PC-3 (cell line): Measurements from ENCODE around the gene NLRP10. TPM values are rescaled to one million over a fixed set of nuclear protein-coding genes. Genes with fewer than 3 reads are reported as not detected.

Experiments used
- ATAC-seq: fragments of 200-7000 bp; cut with Tn5 transposase; 2 replicates; pipeline ENCODE4 v1.9.1; 2020; ENCODE audit warnings: mild to moderate bottlenecking, moderate library complexity
- BruUV-seq: library from RNA; stranded (reverse); fragments of 400-500 nt; replicated peaks from 2 replicates; lab custom pipeline; 2021; lab: Mats Ljungman, UMichigan
- CTCF ChIA-PET: fragments of 300-600 bp; sonication (Branson Sonifier 250); formaldehyde crosslinking; loops from one replicate; lab custom pipeline; 2022; ENCODE audit warnings: antibody characterized with exemption; lab: Charles Lee
- POLR2A ChIA-PET: fragments of 300-600 bp; sonication (Branson Sonifier 250); formaldehyde crosslinking; loops from one replicate; lab custom pipeline; 2022; ENCODE audit warnings: antibody characterized with exemption; ENCODE audit not compliant: unreplicated experiment; lab: Charles Lee
- DNase-seq: peaks from one replicate; pipeline ENCODE4 v3.0.0-alpha.2; 2015
- H2AFZ ChIP-seq: fragments of 300-600 bp; sonication (generic); 2 replicates; pipeline ENCODE4 v1.6.0; 2016; ENCODE audit warnings: antibody characterized with exemption, low read length
- H3F3A ChIP-seq: fragments of 300-600 bp; sonication (generic); one replicate; pipeline ENCODE4 v1.6.0; 2017; ENCODE audit warnings: antibody characterized with exemption, low read length, control low read depth, mild to moderate bottlenecking; ENCODE audit not compliant: unreplicated experiment
- H3K27ac ChIP-seq: fragments of 300-600 bp; sonication (generic); 2 replicates; pipeline ENCODE4 v1.5.1; 2016; ENCODE audit warnings: mild to moderate bottlenecking, low read length
- H3K27me3 ChIP-seq: fragments of 300-600 bp; sonication (generic); 2 replicates; pipeline ENCODE4 v1.6.1; 2016; ENCODE audit warnings: low read length, mixed read lengths
- H3K36me3 ChIP-seq: fragments of 300-600 bp; sonication (generic); 2 replicates; pipeline ENCODE4 v1.6.1; 2016; ENCODE audit warnings: low read depth, mixed run types, low read length, mixed read lengths
- H3K4me1 ChIP-seq: fragments of 300-600 bp; sonication (generic); 2 replicates; pipeline ENCODE4 v1.5.1; 2016; ENCODE audit warnings: low read length; ENCODE audit not compliant: insufficient read depth
- H3K4me2 ChIP-seq: fragments of 300-600 bp; sonication (generic); 2 replicates; pipeline ENCODE4 v1.6.0; 2016; ENCODE audit warnings: low read length
- H3K4me3 ChIP-seq: fragments of 300-600 bp; sonication (generic); 2 replicates; pipeline ENCODE4 v1.5.1; 2016; ENCODE audit warnings: mild to moderate bottlenecking, low read length, mixed read lengths
- H3K79me2 ChIP-seq: fragments of 300-600 bp; sonication (generic); 2 replicates; pipeline ENCODE4 v1.6.1; 2017; ENCODE audit warnings: low read length, mixed read lengths
- H3K9ac ChIP-seq: fragments of 300-600 bp; sonication (generic); 2 replicates; pipeline ENCODE4 v1.6.0; 2016; ENCODE audit warnings: mild to moderate bottlenecking, low read length
- H3K9me2 ChIP-seq: fragments of 300-600 bp; sonication (generic); replicated peaks from 2 replicates; pipeline ENCODE4 v1.6.1; 2016; ENCODE audit warnings: mixed run types, low read length, mixed read lengths
- H3K9me3 ChIP-seq: fragments of 300-600 bp; sonication (generic); 2 replicates; pipeline ENCODE4 v1.6.1; 2016; ENCODE audit warnings: low read length, mixed read lengths
- H4K20me1 ChIP-seq: fragments of 300-600 bp; sonication (generic); 2 replicates; pipeline ENCODE4 v1.6.1; 2016; ENCODE audit warnings: low read length, mixed read lengths
- CTCF ChIP-seq: fragments of 300-600 bp; sonication (generic); conservative IDR thresholded peaks from 2 replicates; pipeline ENCODE4 v1.5.1; 2017; ENCODE audit warnings: antibody characterized with exemption, low read depth, mild to moderate bottlenecking, low read length
- EZH2 ChIP-seq: fragments of 300-600 bp; sonication (generic); IDR thresholded peaks from one replicate; pipeline ENCODE4 v1.6.1; 2017; ENCODE audit warnings: antibody characterized with exemption, mild to moderate bottlenecking, low read length; ENCODE audit not compliant: unreplicated experiment
- EZH2phosphoT487 ChIP-seq: fragments of 300-600 bp; sonication (generic); IDR thresholded peaks from 2 replicates; pipeline ENCODE4 v1.6.1; 2018; ENCODE audit warnings: mild to moderate bottlenecking, antibody characterized with exemption, low read length, borderline replicate concordance
- intact Hi-C: fragments of 100-400 bp; cut with micrococcal nuclease; formaldehyde crosslinking; loops from 2 replicates; pipeline ENCODE4 v1.9.0; 2023
- total RNA-seq: library from RNA; depleted of rRNA; stranded (reverse); fragments of >200 nt; gene quantifications from 2 replicates; pipeline ENCODE4 v1.2.3, GENCODE V29; 2014

The NLRP10 gene
- total RNA-seq, 1 experiment from 2014 or later, result 1.9 TPM

- DNase-seq, result no peak
- Histone ChIP-seq H3K79me2 (no peaks in the 10 kb centered on the region), H3K4me1 (peaks cover under 1% of the 10 kb centered on the region; the same call in 1 of the 2 replicates), H3K9ac (no peak within 1 kb of the TSS), H3K36me3 (no peaks in the 10 kb centered on the region), H3K27me3 (no peaks in the 10 kb centered on the region), H3K9me3 (no peaks in the 10 kb centered on the region), H3K4me3 (no peak within 1 kb of the TSS), H3K27ac (no peak within 1 kb of the TSS), H2AFZ (no peak within 1 kb of the TSS), H3K4me2 (no peak within 1 kb of the TSS), H3F3A (no peaks in the 10 kb centered on the region), H3K9me2 (no peaks in the 10 kb centered on the region), H4K20me1 (no peaks in the 10 kb centered on the region)
- BruUV-seq, result no TSS peak
- intact Hi-C loops, result no loop called here
- no peak for TF ChIP-seq CTCF
- TF ChIP-seq EZH2phosphoT487, result no peak
- TF ChIP-seq EZH2, result no peak
- POLR2A ChIA-PET, result no interaction called here
- no peak for ATAC-seq
- CTCF ChIA-PET, result no interaction called here
Measured at GRCh38 chr11:7931168-7931567, 34.1 kb downstream of the NLRP10 start, which contains the start of gene OR10A6. OR10A6 (minus strand) TSS chr11:7931268; CDS start chr11:7928662, 2,606 bp downstream.

GRCh38 chr11:7927635-7928034 lies 37.6 kb downstream of the NLRP10 start:
- Histone ChIP-seq H3K79me2 (no peaks in the 10 kb centered on the region), H3K27ac (no peak overlapping the region), H3K9me2 (no peaks in the 10 kb centered on the region), H2AFZ (no peak overlapping the region), H3K9ac (no peak overlapping the region), H3K4me2 (no peak overlapping the region), H3K36me3 (no peaks in the 10 kb centered on the region), H3K9me3 (no peaks in the 10 kb centered on the region), H3F3A (no peaks in the 10 kb centered on the region), H3K27me3 (no peaks in the 10 kb centered on the region), H3K4me1 (no peaks in the 10 kb centered on the region), H4K20me1 (no peaks in the 10 kb centered on the region), H3K4me3 (no peak overlapping the region)
- ATAC-seq (no peak), DNase-seq (peak; percentile 33)
- BruUV-seq, result no TSS peak
- ChIA-PET POLR2A (no interaction called here), CTCF (no interaction called here)
- intact Hi-C loops, result no loop called here
- no peak for TF ChIP-seq EZH2
- no peak for TF ChIP-seq EZH2phosphoT487
- no peak for TF ChIP-seq CTCF

GRCh38 chr11:7924536-7924935 lies 40.7 kb downstream of the NLRP10 start:
- ChIA-PET POLR2A (no interaction called here), CTCF (no interaction called here)
- Histone ChIP-seq H3K9me2 (no peaks in the 10 kb centered on the region), H3K27ac (no peak overlapping the region), H4K20me1 (no peaks in the 10 kb centered on the region), H3K4me1 (no peaks in the 10 kb centered on the region), H3K4me2 (no peak overlapping the region), H3K9ac (no peak overlapping the region), H3K27me3 (no peaks in the 10 kb centered on the region), H3F3A (no peaks in the 10 kb centered on the region), H3K79me2 (no peaks in the 10 kb centered on the region), H3K36me3 (no peaks in the 10 kb centered on the region), H3K4me3 (no peak overlapping the region), H3K9me3 (no peaks in the 10 kb centered on the region), H2AFZ (no peak overlapping the region)
- TF ChIP-seq EZH2phosphoT487, result no peak
- TF ChIP-seq CTCF, result no peak
- TF ChIP-seq EZH2, result no peak
- ATAC-seq (no peak), DNase-seq (no peak)
- intact Hi-C loops, result no loop called here
- BruUV-seq, result no TSS peak
